ENCODE data around the gene GALK2. TPM values are rescaled to one million over a fixed set of nuclear protein-coding genes. Genes with fewer than 3 reads are reported as not detected.
A peak's percentile ranks its signal among the peaks of the same experiment; 100 is the strongest.

The GALK2 gene
- total RNA-seq (10 to 100 TPM; 15.8 to 28.0 (median 18.9) TPM), polyA plus RNA-seq (10 to 100 TPM in 1 of 2 donors, 1 to 10 TPM in 1; 9.3 to 11.8 TPM)

DNA sequence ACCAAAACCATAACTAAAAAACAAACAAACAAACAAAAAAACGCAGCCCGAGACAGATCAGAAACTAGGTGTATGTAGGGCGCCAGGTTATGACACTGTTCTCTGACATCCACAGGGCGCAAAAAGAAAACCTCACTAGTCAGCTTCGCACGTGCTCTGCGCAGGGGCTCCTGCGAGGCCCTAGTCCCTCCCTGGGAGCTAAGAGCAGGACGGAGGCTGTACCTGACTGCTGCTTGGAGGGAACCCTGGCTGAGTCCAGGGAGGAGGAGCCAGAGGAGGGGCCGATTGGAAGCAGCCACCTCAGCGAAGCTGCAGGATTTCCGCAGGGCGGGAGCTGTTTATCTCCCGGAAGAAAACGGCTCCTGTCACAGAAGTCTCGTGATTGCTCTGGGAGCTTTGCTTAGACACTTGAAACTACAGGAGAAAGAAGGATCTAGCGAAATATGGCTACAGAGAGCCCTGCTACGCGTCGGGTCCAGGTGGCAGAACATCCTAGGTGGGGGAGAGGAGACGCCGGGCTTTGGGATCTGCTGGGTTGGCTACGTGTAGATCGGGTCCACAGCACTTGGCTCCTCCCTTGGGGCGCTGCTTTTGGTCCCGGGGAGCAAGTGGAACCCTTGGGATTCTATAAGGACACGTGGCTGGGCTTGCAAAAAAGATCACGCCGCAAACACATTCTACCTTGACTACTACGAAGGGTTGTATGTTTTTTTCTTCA, at the start of gene GALK2:
TSS of gene GALK2 (plus strand) at position 368 of the 718 bp plus-strand sequence. CDS start at position 444, 76 bp downstream.
- Histone ChIP-seq H3K4me1 (peaks cover 0 to 15% (median 7%) of the 10 kb centered on the region in 3 donors), H3K27me3 (no peaks in the 10 kb centered on the region), H3K9me3 (no peaks in the 10 kb centered on the region), H3K27ac (peak within 1 kb of the TSS; percentile 71 to 83 (median 80)), H3K4me3 (peak within 1 kb of the TSS; percentile 45 to 61 (median 54)), H3K36me3 (no peaks in the 10 kb centered on the region)
- intact Hi-C loops (cut with DNase I) = no loop called here
- 3 to 5% methylated on average over 30 of the region's 30 CpGs for WGBS, 2 donors
- peak; percentile 99 for ATAC-seq
- FAIRE-seq = no peak
- TF ChIP-seq, protein P1, sequence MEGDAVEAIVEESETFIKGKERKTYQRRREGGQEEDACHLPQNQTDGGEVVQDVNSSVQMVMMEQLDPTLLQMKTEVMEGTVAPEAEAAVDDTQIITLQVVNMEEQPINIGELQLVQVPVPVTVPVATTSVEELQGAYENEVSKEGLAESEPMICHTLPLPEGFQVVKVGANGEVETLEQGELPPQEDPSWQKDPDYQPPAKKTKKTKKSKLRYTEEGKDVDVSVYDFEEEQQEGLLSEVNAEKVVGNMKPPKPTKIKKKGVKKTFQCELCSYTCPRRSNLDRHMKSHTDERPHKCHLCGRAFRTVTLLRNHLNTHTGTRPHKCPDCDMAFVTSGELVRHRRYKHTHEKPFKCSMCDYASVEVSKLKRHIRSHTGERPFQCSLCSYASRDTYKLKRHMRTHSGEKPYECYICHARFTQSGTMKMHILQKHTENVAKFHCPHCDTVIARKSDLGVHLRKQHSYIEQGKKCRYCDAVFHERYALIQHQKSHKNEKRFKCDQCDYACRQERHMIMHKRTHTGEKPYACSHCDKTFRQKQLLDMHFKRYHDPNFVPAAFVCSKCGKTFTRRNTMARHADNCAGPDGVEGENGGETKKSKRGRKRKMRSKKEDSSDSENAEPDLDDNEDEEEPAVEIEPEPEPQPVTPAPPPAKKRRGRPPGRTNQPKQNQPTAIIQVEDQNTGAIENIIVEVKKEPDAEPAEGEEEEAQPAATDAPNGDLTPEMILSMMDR (IDR thresholded peaks at IDR 0.05) = no peak
- peak; percentile 85 to 95 (median 89) for DNase-seq

DNA sequence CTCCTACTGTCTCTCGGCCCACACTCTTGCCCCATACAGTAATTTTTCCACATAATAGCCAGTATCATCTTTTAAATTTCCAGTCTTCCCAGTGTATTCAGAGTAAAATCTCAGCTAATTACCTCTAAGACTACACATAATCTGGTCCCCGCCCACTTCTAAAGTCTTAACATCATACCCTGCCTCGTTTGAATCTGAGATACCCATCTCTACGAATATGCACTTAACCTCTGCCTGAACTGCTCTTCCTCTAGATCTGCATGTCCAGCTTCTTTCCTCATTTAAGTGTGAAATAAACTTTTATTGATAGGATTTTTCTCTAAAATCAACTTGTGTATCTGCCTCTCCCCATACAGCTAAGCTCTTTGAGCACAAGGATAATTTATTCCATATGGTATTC, 49.2 kb upstream of the GALK2 start:
- H3K27me3 ChIP-seq = no peaks in the 10 kb centered on the region
- no peak overlapping the region for H3K27ac ChIP-seq
- no peaks in the 10 kb centered on the region for H3K4me1 ChIP-seq
- no peaks in the 10 kb centered on the region for H3K36me3 ChIP-seq
- H3K9me3 ChIP-seq = no peaks in the 10 kb centered on the region
- intact Hi-C loops (cut with DNase I) = no loop called here
- H3K4me3 ChIP-seq = no peak overlapping the region
- WGBS, 2 donors = 76 to 80% methylated on average over 4 of the region's 4 CpGs
- FAIRE-seq (no peak), DNase-seq (no peak), ATAC-seq (no peak)
- TF ChIP-seq, protein P1 (IDR thresholded peaks at IDR 0.05) = no peak

DNA sequence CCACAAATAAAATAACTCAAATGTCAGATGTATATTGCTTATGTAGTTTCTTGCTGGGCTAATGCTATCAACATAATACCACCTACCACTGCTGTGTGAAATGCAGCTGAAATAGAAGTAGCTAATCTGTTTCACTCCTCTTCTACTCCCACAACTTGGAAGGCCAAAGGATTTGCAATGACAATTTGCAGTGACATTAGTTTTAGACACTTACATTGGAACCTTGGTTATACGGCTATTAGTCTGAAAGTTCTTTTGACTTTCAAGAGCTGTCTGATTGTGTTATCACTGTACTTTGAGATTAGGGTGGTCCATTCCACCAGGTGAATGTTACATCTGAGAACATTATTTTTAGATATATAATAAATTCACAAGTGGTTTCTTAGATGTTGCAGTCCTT, 48.1 kb upstream of the GALK2 start:
- H3K4me3 ChIP-seq = no peak overlapping the region
- H3K4me1 ChIP-seq = no peaks in the 10 kb centered on the region
- no peak for DNase-seq
- no peaks in the 10 kb centered on the region for H3K9me3 ChIP-seq
- intact Hi-C loops (cut with DNase I) = no loop called here
- no peak for FAIRE-seq
- H3K27me3 ChIP-seq = no peaks in the 10 kb centered on the region
- WGBS, 2 donors = 94% methylated on average over 1 of the region's 1 CpG
- no peak for ATAC-seq
- TF ChIP-seq, protein P1 (IDR thresholded peaks at IDR 0.05) = no peak
- no peak overlapping the region for H3K27ac ChIP-seq
- peaks cover 0 to 5% (median 0%) of the 10 kb centered on the region in 3 donors for H3K36me3 ChIP-seq

DNA sequence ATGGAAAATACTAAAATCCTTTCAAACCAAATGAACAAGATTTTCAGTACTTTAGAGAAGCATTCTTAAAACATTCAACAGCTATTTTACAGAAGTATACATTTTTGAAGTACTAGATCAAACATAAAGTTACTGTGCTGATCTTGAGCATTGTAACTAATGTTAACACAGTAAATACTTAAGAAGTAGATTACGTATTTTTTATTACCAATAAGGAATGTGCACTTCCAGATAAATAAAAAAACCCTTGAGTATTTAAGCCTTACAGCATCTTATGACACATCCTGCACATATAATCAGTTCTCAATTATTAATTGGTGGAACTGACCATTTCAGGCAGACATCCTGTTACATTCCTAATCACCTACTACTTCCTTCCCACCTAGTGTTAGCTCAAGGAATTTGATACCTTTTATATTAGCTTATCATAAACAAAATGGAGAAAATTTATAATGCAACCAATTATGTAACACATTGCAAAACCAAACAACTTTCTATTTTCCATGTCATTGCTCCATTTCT, 47.4 kb upstream of the GALK2 start:
- no peaks in the 10 kb centered on the region for H3K9me3 ChIP-seq
- DNase-seq = no peak
- WGBS, 2 donors = 86 to 95% methylated on average over 1 of the region's 1 CpG
- H3K27me3 ChIP-seq = no peaks in the 10 kb centered on the region
- no peak overlapping the region for H3K4me3 ChIP-seq
- TF ChIP-seq, protein P1 (IDR thresholded peaks at IDR 0.05) = no peak
- no peak for ATAC-seq
- intact Hi-C loops (cut with DNase I) = no loop called here
- H3K36me3 ChIP-seq = peaks cover 0 to 11% (median 0%) of the 10 kb centered on the region in 3 donors
- no peaks in the 10 kb centered on the region for H3K4me1 ChIP-seq
- no peak overlapping the region for H3K27ac ChIP-seq
- FAIRE-seq = peak; percentile 32

DNA sequence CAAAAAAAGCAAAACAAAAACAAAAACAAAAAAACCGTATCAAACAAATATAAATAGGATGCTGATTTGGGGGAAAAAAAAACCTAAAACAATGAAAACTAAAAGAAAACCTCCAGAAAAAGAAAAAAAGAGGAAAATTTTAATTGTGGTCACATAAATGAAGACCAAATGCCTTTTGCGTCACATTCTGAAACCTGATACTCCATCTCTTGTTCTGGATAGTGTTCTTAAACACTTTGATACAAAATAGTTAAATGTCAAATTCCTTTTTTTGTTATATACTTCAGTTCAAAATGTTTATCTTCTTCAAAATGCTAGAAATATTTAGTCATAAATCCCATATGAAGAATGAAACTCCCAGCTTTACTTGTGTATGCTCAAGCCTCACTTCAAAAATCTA, 45.7 kb upstream of the GALK2 start:
- Histone ChIP-seq H3K36me3 (peaks cover 0 to 25% (median 8%) of the 10 kb centered on the region in 3 donors), H3K27me3 (no peaks in the 10 kb centered on the region), H3K27ac (no peak overlapping the region), H3K9me3 (no peaks in the 10 kb centered on the region), H3K4me1 (no peaks in the 10 kb centered on the region), H3K4me3 (no peak overlapping the region)
- WGBS, 2 donors = 65 to 69% methylated on average over 2 of the region's 2 CpGs
- TF ChIP-seq, protein P1 (IDR thresholded peaks at IDR 0.05) = no peak
- ATAC-seq = no peak
- intact Hi-C loops (cut with DNase I) = no loop called here
- no peak for FAIRE-seq
- DNase-seq = no peak

All from pancreas (tissue), 10 donors.